HG02623 (cell line): Measurements from ENCODE around the gene SLC12A8.

ENCODE experiments used
- ATAC-seq: cut with Tn5 transposase; IDR thresholded peaks from one replicate; pipeline ENCODE4 v1.9.1; 2021; ENCODE audit warnings: moderate library complexity; ENCODE audit not compliant: unreplicated experiment

Gene SLC12A8

GRCh38 chr3:125033616-125034015 lies 178.9 kb downstream of the SLC12A8 start:
- no peak for ATAC-seq

- no peak for ATAC-seq
Observed at GRCh38 chr3:125033135-125033534, 179.4 kb downstream of the SLC12A8 start.

- no peak for ATAC-seq
Observed at GRCh38 chr3:125032683-125033082, 179.9 kb downstream of the SLC12A8 start.
